ENCODE results near the gene MYO7A. TPM values are rescaled to one million over a fixed set of nuclear protein-coding genes. Genes with fewer than 3 reads are reported as not detected.

Gene MYO7A
- polyA plus RNA-seq, 1 donor (not counting 4 experiments of a cell fraction or from before 2014, with no cell fraction given): 0.75 TPM

- TF ChIP-seq EZH2 (IDR thresholded peaks at IDR 0.05; ENCODE audit: low read length) (no peak), CTCF (optimal IDR thresholded peaks at IDR 0.05 in 1 of 3, IDR thresholded peaks at IDR 0.05 in 1 of 3, conservative IDR thresholded peaks at IDR 0.05 in 1 of 3; ENCODE audit: extremely low read depth in 1 of 3, insufficient read depth in 2 of 3, low read length in 3 of 3) (no peak)
- Histone ChIP-seq H3K9ac (ENCODE audit: control insufficient read depth, extremely low read depth, insufficient read depth, low read length) (no peak overlapping the region), H3K4me3 (ENCODE audit: control insufficient read depth in 2 of 3, extremely low read depth in 1 of 3, insufficient read depth in 2 of 3, low read depth in 1 of 3, low read length in 3 of 3) (no peak overlapping the region), H3K4me2 (ENCODE audit: control insufficient read depth, extremely low read depth, insufficient read depth, low read depth, low read length) (no peak overlapping the region), H3K4me1 (ENCODE audit: control insufficient read depth, extremely low read depth, insufficient read depth, low read length) (peaks cover 7% of the 10 kb centered on the region), H3K27me3 (ENCODE audit: control insufficient read depth, extremely low read depth, insufficient read depth, low read length) (peaks cover 33% of the 10 kb centered on the region), H2AFZ (ENCODE audit: control insufficient read depth, low read length) (no peak overlapping the region), H3K79me2 (ENCODE audit: control insufficient read depth, insufficient read depth, low read length) (no peaks in the 10 kb centered on the region), H4K20me1 (ENCODE audit: control insufficient read depth, extremely low read depth, insufficient read depth, low read length) (no peaks in the 10 kb centered on the region), H3K27ac (ENCODE audit: control insufficient read depth, insufficient read depth, low read length) (no peak overlapping the region), H3K9me3 (ENCODE audit: control insufficient read depth, low read depth, low read length) (no peaks in the 10 kb centered on the region), H3K9me1 (ENCODE audit: control insufficient read depth, extremely low read depth, insufficient read depth, low read length) (peaks cover 2% of the 10 kb centered on the region), H3K36me3 (ENCODE audit: control insufficient read depth in 2 of 2, extremely low read depth in 1 of 2, insufficient read depth in 2 of 2, low read length in 2 of 2) (no peaks in the 10 kb centered on the region)
- FAIRE-seq (no peak), DNase-seq (ENCODE audit: low read depth, low spot score) (no peak)
- dilution Hi-C loops (cut with MboI; ENCODE audit: extremely low pct_ligation_motif_present, low sequenced_read_pairs): no loop called here
Measured at GRCh38 chr11:77159937-77160495, 32.0 kb downstream of the MYO7A start.

GRCh38 chr11:77163271-77163670 is 35.2 kb downstream of the MYO7A start:
- Histone ChIP-seq H3K79me2 (ENCODE audit: control insufficient read depth, insufficient read depth, low read length) (no peaks in the 10 kb centered on the region), H3K4me3 (ENCODE audit: control insufficient read depth in 2 of 3, extremely low read depth in 1 of 3, insufficient read depth in 2 of 3, low read depth in 1 of 3, low read length in 3 of 3) (no peak overlapping the region), H3K9me3 (ENCODE audit: control insufficient read depth, low read depth, low read length) (no peaks in the 10 kb centered on the region), H2AFZ (ENCODE audit: control insufficient read depth, low read length) (no peak overlapping the region), H3K4me2 (ENCODE audit: control insufficient read depth, extremely low read depth, insufficient read depth, low read depth, low read length) (no peak overlapping the region), H4K20me1 (ENCODE audit: control insufficient read depth, extremely low read depth, insufficient read depth, low read length) (no peaks in the 10 kb centered on the region), H3K36me3 (ENCODE audit: control insufficient read depth in 2 of 2, extremely low read depth in 1 of 2, insufficient read depth in 2 of 2, low read length in 2 of 2) (no peaks in the 10 kb centered on the region), H3K9me1 (ENCODE audit: control insufficient read depth, extremely low read depth, insufficient read depth, low read length) (peaks cover under 1% of the 10 kb centered on the region), H3K9ac (ENCODE audit: control insufficient read depth, extremely low read depth, insufficient read depth, low read length) (no peak overlapping the region), H3K27ac (ENCODE audit: control insufficient read depth, insufficient read depth, low read length) (no peak overlapping the region), H3K4me1 (ENCODE audit: control insufficient read depth, extremely low read depth, insufficient read depth, low read length) (peaks cover 4% of the 10 kb centered on the region), H3K27me3 (ENCODE audit: control insufficient read depth, extremely low read depth, insufficient read depth, low read length) (peaks cover 31% of the 10 kb centered on the region)
- dilution Hi-C loops (cut with MboI; ENCODE audit: extremely low pct_ligation_motif_present, low sequenced_read_pairs): no loop called here
- FAIRE-seq (no peak), DNase-seq (ENCODE audit: low read depth, low spot score) (no peak)
- no peak for TF ChIP-seq CTCF (optimal IDR thresholded peaks at IDR 0.05 in 1 of 3, IDR thresholded peaks at IDR 0.05 in 1 of 3, conservative IDR thresholded peaks at IDR 0.05 in 1 of 3; ENCODE audit: extremely low read depth in 1 of 3, insufficient read depth in 2 of 3, low read length in 3 of 3)
- no peak for TF ChIP-seq EZH2 (IDR thresholded peaks at IDR 0.05; ENCODE audit: low read length)

Measured in keratinocyte (primary cell).